GM18520 (cell line): ENCODE results near the gene TCEAL3.
"Not testable (repeated sequence)": the region's sequence is repeated elsewhere in the genome, so short reads cannot be mapped to it uniquely, and the experiment has no call there.

Experiments used
- ATAC-seq: cut with Tn5 transposase; IDR thresholded peaks from one replicate; pipeline ENCODE4 v1.9.1; 2021; ENCODE audit not compliant: unreplicated experiment

TCEAL3 gene

DNA sequence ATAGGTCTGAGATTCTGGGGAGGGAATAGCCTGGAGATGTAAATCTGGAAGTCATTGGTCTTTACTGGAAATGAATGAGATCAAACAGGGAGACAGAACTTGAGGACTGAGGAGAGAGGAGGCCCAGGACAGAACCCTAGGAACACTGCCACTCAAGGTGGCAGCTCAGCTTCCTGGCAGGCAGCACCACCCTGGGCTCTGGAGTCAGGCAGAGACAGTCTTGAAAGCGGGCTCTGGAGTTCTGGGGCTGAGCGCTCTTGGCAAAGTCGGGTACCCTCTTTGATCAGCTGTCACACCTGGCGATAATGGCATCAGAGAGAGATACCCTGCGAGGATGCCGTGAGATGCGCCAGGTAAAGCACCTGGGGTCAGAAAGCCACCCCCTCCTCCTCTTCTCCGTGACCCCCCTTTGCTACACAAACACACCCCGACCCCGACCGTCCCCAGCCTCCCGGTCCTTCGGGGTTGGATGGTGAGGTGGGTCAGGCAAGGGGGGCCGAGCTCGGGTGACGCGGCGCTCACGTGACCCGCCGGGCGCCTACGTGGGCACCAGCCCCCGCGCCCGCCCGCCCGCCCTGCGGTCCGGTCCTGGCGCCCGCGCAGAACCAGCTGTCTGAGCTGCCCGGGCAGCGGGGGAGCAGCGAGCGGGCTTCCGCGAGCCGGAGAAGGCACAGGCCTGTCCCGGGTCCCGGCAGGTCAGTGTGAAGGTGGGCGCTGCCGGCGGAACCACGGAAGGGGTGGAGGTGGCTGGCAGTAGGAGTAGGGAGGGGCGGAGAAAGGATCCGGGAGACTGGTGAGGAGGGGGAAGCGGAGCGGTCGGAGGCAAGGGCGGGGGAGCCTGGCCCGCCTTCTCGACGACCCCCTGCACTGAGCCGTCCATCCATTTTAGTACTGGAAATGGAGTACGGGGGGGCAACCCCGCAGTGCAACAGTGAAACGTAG lies at the start of gene TCEAL3:
TSS of gene TCEAL3 (plus strand) at position 600 of the 942 bp plus-strand sequence. CDS start 1,102 bp downstream, outside the sequence.
- ATAC-seq = no peak

DNA sequence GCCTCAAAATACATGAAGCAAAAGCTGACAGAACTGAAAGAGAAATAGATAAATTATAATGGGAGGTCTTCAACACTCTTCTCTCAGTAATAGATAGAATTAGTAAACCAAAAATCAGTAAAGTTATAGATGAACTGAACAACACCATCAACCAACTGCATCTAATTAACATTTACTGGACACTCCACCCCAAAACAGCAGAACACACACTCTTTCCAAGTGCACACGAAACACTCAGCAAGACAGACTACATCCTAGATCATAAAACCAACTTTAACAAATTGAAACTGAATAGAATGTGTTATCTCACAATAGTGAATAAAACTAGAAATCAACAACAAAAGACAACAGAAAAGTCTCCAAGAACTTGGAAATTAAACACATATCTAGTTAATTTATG lies 47.5 kb upstream of the TCEAL3 start:
- no peak for ATAC-seq

DNA sequence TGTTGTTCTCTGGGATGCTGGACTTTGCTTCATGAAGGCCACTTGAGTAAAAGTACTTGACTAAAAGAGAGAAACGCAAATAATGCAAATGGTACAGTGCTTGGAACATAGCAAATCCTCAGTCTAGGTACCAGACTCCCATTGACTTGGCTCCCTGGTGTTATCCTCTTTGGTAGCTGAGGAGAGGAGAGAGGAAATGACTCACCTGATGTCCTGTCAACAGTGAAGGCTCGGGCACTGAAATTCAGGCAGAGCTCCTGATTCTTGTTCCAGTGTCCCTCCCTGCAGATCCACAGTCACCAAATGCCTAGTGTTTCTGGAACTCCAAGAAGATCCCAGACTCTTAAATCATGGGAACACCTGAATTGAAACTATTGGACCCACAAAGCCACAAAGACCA lies 45.0 kb upstream of the TCEAL3 start:
- ATAC-seq = no peak

DNA sequence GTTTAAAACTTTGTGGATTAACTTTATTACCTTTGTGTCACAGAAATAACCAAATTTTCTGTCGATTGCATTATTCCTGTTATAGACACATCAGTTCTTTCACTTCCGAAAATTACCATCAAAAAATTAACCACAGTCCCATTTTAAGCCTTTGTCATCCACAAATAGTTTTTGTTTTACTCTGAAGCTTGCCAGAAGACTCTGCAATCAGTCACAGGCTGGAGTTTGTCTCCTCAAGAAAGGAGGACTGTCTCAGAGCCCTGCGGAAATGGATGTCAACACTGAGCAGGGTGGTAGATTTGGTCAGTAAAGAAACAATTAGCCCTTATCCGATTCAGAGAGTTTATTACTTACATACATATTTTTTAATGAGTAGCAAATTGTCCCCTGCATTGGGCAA lies 42.6 kb upstream of the TCEAL3 start:
- no peak for ATAC-seq

DNA sequence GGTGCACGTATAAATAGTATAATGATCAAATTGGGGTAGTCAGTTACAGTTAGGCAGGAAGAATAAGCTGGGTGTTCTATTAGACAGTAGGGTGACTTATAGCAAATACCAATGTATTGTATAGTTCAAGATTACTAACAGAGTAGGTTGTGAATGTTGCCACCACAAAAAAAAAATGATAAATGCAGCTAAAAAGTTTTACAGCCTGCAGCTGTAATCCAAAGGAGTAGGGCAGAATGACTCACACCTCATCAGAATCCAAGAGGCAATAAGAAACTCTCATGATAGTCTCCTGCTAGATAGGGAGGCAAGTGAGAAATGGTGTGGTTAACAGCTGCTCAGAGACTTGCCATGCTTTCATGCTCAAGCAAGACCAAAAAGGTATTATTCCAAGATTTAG lies 42.0 kb upstream of the TCEAL3 start:
- ATAC-seq = no peak

- ATAC-seq = no peak
Measured at GRCh38 chrX:103571121-103571520, 36.6 kb upstream of the TCEAL3 start.

DNA sequence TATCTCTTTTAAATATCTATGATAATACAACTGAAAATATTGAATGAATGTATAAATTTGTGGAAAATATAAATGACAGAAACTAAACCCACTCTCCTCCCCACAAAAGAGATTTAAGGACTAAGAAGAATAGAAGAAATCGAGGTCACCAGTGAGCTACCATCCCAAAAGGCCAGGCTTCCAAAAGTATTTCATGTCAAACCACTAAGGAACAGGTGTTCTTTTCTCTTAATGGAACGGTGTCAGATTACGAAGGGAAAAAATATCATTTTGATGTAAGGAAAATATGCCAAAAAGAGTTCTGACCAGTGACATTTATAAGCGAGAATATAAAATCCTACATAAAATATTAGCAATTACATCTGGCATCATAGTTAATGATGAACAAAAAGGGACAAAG lies 36.0 kb upstream of the TCEAL3 start:
- ATAC-seq = no peak

- ATAC-seq = no peak
Measured at GRCh38 chrX:103573202-103573601, 34.6 kb upstream of the TCEAL3 start.

DNA sequence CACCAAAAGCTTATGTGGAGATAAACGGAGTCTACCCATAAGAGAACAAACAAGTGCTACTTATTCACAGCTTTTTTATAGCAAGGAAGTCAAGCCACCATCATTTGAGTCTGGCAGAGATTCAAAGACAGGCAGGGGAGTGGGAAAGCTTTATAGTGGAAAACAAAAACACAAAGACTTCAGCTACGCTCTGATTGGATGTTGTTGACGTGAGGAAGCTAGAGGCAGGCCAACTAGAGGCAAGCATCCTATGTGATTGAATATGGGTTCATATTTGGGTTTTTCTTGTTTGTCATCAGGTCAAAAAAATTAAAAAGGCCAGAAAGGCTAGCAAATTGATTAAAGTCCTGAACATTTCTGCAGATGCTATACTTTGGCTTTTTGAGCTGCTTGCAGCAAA lies 23.2 kb upstream of the TCEAL3 start:
- ATAC-seq = no peak

DNA sequence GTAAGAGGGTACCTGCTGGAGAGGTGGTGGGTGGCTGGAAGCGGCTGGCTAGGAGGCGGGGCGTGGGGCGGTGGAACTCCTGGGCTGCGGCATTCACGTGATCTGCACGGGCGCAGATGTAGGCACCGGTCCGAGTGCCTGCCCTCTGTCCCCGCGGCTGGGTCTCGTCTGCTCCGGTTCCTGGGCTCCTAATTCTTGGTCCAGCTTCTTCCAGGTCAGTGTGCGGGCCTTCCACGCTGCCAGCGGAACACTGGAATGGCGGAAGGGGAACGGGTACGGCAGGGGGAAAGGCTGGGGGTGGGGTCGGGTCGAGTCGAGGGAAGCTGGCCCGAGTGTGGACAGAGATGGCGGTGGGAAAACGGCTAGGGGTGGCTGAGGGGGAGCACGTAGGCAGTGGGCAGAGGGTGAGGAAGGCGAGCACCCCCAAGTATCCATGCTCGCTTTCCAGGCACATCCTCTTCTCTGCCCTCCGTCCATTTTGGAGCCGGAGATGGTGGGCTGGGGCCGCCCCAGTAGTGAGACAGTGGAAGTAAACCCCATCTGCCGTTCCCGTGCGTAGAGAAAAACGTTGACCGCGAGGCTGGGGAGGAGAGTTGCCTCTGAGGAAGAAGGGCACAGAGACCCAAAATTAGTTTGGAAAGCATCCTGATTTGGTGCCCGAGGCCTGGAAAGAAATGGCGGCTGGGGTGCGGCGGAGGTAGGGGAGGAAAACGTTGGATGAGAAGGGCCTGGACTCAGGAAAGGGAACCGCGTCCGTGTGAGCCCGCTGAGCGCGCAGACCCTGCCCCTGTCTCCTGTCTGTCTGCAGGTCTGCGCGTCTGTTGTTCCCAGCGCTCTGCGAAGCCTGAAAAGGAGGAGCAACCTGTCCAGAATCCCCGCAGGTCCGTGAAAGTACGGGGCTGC lies 22.1 kb upstream of the TCEAL3 start, which contains the start of gene TCEAL4:
TSS of gene TCEAL4 (plus strand) at position 105 of the 903 bp plus-strand sequence. CDS start 1,161 bp downstream, outside the sequence.
- no peak for ATAC-seq

DNA sequence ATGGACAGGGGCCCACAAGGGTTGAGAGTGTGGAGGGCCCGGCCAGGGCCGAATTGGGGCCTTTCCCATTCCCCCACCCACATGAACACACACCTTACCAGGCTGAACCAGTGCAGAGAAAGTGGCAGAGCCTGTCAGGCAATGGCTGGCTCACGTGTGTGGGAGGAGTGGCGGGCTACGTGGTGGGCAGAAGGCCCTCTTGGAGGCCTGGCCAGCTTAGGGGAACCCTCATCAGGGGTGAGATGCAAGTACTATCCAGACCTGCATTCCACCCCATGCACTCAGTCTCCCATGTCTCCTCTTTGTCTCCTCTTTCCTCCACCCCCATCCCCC lies 21.5 kb upstream of the TCEAL3 start:
- ATAC-seq = no peak

- no peak for ATAC-seq
Measured at GRCh38 chrX:103586659-103587058, 21.1 kb upstream of the TCEAL3 start.

- ATAC-seq = not testable (repeated sequence)
Measured at GRCh38 chrX:103592295-103592694, 15.5 kb upstream of the TCEAL3 start.

DNA sequence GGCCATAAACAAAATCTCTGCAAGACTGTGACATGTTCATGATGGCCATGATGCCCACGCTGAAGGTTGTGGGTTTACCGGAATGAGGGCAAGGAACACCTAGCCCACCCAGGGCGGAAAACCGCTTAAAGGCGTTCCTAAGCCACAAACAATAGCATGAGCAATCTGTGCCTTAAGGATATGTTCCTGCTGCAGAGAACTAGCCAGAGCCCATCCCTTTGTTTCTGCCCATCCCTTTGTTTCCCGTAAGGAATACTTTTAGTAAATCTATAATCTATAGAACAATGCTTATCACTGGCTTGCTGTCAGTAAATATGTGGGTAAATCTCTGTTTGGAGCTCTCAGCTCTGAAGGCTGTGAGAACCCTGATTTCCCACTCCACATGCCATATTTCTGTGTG lies 12.6 kb upstream of the TCEAL3 start:
- ATAC-seq = not testable (repeated sequence)

GRCh38 chrX:103608306-103608963 lies 672 bp downstream of the TCEAL3 start:
- no peak for ATAC-seq

GRCh38 chrX:103610282-103610681 lies 2.5 kb downstream of the TCEAL3 start:
- no peak for ATAC-seq

DNA sequence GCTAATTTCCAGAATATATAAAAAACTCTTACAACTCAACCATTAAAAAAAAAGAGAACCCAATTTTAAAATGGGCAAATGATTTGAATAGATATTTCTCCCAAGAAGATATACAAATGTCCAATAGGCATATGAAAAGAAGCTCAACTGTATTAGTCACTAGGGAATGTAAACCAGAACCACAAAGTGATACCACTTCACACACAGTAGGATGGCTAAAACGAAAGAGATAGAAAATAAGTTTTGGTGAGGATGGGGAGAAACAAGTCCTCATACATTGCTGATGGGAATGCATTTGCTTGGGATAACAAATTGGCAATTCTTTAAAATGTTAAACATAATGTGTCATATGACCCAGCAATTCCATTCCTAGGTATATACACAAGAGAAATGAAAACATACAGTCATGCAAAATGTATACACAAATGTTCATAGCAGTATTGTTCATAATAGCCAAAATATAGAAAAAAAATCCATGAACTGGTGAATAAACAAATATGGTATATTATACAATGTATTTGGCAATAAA lies 5.7 kb downstream of the TCEAL3 start:
- no peak for ATAC-seq

- ATAC-seq = no peak
Measured at GRCh38 chrX:103614999-103615398, 7.2 kb downstream of the TCEAL3 start.

GRCh38 chrX:103615781-103616371 lies 8.1 kb downstream of the TCEAL3 start:
- ATAC-seq = no peak

DNA sequence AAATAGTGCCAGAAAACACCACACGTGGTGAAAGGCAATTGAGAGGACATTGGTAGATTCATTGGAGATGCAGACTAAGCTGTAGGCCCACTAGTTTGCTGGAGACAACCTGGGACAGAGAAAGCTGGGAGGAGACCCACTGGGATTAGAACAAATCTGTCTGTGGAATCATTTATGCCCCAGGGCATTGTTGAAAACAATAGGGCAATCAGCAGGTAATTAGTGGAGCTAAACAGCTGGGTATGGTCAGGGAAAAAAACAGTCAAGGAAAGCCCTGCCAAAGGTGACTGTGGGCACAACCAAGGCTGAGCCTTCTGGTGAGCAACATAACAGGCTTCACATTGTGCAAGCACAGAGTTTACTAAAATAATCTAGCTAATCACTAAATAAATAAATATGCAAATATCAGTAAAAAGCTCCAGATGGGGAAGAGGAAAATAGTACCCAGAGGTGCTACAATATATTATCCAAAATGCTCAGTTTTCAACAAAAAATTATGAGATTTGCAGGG lies 9.0 kb downstream of the TCEAL3 start:
- ATAC-seq = no peak
